Activated naive CD8-positive, alpha-beta T cell treated with anti-CD3 and anti-CD28 coated beads, Interleukin-2, amount 50 U/mL, for 16 hours (primary cell): ENCODE results near the gene RNF144A.
"Not testable (repeated sequence)": the region's sequence is repeated elsewhere in the genome, so short reads cannot be mapped to it uniquely, and the experiment has no call there.

Experiments
- DNase-seq: peaks from one replicate; pipeline ENCODE4 v3.0.0-alpha.2; 2020; ENCODE audit warnings: low read depth, low spot score

The RNF144A gene

DNA sequence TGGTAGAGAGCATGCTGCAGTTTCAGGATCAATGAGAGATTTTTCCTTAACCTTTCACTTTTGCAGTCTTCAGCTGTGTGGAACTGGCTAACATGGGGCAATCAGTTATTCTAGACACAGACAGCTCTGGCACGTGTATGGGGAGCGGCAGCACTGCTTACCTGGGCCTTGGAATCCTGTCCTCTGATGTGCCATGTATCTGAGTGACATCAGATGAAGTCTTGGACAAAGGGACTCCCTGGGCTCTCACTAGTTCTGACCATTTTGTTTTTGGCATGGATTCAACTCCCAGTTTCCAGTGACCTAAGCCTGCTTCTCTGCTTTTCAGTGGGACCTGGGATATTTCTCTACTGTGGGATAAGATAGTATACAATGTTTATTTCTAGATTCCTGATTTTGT is 54.3 kb downstream of the RNF144A start:
- no peak for DNase-seq

DNA sequence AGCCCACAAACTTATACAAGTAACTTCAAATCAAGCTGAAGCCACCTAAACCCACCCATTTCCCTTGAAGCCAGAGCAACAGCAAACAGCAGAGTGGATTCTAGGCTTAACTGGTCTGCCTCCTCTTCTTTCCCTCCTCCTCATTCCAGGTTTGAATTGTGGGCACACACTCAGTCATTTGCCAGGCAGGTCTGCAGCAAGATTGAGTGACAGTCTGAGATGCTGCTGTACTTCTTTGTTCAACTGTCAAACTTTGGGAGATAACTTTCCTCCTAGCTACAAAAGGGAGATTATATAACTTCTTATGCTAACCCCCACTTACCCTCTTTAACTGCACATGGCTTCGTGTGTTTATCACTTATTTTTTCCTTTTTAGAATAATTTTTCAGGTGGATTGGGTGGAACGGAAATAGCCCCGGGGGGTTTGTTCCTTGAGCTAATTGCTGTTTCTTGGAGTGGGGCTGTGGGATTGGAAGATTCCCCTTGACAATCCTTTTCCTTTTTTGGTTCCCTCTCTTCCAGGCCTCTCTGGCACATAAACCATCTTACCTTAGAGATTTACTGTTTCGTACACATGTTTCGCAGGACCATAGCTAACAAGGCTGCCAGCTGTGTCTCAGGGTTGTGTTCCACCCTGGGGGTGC is 55.0 kb downstream of the RNF144A start:
- DNase-seq: no peak

DNA sequence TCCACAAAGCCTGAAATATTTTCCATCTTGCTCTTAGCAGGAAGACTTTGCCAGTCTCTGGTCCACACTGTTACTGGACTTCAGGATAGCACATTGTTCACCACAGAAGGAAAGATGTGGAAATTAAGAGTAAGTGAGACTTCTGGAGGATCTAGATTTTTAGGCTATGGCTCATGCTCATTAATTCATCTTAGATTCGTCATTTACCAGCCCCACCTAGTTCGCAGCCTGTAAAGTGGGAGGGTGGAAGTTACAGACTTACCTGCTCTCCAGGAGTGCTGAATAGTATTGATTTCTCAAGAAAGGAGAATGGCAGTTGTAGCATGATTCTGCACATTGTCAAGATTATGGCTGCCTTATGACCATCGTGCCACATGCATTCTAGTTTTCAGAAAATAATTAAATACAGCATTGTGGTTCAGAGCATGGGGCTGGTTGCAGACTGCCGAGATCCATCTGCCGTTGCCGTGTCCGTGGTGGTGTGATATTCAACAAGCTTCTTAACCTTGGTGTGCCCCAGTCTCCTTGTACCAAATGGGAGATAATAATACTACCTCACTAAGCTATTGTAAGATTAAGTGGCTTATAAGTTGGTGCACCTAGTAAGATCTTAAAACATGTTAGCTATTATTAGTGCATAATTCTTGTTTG is 56.8 kb downstream of the RNF144A start:
- no peak for DNase-seq

DNA sequence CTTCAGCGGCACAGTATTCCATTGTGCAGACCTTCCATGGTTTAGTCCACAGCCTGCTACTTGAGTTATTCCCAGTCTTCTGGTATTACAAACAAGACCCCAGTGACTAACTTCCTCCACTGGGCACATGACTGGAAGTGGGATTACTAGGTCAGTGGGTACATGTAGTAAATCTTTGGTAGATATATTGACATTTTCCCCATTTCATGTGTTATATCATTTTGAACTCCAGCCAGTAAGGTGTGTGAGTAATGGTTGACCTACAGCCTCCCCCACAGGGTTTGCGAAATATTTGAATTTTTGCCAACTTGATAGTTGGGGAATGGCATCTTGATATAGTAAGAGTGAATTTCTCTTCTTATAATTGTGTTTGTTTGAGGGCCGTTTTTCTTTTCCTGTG is 58.8 kb downstream of the RNF144A start:
- no peak for DNase-seq

DNA sequence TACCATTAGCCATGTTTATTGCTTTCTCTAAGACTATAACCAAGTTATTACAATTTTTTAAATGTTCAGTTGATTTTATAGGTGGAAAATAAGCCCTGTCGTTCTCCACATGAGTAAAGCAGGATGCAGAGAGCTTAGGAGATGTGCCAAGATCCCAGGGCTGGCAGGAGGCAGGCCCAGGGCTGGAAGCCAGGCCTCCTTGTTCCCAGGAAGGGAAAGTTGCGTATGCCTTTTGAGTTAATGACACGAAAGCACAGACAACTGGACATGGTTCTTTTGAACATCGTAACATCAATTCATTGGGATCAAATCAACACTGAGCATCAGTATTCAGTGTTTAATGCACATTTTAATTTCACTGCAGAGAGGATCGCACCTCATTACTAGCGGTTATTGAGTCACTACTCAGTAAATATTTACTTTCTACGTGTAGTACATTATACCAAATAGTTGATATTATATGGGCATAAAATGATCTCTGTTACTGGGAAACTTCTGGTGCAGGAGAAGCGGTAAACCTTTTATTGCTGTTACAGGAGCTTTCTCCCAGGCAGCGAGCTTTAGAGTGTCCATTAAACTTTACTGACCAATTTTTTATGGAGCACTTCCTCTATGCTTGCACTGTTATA is 60.0 kb downstream of the RNF144A start:
- DNase-seq: no peak

DNA sequence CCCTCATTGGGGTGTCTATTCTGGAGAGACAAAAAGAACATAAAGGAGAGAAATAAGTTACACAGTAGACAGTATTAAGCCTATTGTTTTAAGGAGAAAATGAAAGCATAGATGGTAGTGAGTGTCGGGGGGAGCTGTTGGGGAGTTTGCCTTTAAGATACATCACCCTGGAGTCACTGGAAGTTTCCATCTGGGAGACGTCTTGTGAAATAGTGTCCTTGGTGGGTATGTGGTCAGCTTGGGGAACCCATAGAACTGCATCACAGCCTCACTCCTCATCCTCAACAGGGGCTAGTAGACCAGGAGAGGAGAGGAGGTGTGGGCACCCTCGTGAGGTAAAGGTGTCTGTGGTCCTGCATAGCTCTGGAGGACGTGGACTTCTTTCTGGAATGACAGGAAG is 60.6 kb downstream of the RNF144A start:
- DNase-seq: no peak

DNA sequence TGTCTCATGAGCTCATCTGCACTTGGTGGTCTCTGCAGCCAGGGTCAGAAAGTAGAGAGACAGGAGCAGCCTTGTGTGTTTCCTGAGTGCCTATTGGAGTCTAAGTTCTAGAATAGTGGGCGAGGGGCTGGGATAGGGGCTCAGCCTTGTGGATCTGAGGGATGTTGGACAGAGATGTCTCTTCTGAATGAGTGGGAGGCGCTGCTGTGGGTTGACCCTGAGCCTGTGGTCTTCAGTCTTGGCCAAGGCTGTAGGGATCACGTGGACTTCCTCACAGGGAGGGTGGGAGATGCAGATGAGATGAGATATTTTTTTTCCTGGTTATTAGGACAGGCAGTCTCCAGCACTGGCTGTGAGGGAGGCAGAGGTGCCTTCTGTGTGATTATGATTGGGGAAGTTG is 61.8 kb downstream of the RNF144A start:
- no peak for DNase-seq

DNA sequence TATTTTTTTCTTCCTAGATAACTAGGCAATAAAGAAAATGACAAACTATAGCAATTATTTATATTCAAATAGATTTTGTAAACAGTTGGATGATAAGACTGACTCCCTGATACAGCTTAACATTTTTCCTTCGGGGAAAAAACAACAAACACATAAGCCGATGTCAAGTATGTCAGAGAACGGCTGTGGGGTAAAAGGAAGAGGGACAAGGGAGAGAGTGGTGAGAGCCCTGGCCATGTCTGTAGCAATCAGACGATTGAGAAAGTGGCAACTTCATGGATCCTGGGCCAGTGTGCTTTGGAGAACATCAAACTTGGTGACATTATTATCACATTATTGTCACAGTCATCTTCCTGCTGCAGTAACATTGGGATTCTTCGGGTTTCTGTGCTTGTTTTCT is 65.2 kb downstream of the RNF144A start:
- no peak for DNase-seq

DNA sequence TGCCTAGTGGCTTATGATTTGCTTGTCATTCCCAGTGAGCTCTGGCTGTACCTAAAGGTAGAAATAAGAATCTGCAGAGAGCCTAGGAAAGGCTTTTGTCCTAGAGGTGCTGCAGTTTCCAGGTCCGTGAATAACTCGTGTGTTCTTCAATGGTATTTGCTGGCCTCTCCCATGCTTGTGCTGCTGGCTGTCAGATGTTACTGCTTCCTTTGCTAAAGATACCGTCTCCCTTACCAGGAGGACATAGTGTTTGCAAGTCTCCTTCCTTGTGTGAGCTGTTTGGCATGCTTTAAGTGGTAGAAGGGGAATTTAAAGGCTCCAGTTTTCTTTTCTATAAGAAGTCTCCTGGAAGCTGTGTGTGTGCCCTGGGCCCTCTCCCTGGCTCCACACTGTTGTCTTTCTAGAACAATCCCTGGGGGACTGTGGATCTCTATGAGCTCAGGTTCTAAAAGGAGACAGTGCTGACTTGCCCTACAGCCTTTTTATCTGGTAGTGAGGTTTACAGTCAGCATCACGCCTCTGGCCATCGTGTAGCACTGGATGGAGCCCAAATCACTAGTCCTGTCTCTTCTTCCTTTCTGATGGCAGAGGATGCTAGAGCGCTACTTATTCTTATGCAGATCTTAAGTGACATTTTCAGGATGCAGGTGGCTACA is 65.8 kb downstream of the RNF144A start:
- no peak for DNase-seq

DNA sequence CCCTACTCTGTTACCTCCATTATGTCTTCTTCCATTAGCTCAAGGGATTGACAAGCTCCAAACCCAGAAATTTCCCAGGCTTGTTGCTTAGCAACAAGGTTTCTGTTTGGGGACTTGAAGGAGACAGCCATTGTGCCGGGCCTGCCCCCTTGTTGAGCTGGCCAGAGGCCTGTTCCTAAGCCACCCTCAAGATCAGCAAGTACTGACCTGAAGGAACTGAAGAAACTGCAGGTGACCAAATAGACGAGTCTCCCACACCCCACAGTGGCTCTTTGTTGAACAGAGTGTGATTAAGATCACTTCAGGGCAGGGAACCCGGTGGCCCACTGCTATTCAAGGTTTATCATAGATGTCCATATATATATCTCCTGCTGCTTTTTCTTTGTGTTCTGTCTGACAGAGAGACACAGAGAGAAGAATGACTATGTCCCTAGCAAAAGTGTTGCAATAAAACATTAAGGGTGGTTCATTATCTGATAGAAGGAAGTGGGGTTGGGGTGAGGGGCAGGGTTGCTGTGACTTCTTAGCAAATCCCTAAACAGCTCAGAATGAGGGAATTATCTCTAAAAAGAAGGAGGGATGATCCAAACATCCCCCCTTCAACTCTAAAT is 69.2 kb downstream of the RNF144A start:
- no peak for DNase-seq

DNA sequence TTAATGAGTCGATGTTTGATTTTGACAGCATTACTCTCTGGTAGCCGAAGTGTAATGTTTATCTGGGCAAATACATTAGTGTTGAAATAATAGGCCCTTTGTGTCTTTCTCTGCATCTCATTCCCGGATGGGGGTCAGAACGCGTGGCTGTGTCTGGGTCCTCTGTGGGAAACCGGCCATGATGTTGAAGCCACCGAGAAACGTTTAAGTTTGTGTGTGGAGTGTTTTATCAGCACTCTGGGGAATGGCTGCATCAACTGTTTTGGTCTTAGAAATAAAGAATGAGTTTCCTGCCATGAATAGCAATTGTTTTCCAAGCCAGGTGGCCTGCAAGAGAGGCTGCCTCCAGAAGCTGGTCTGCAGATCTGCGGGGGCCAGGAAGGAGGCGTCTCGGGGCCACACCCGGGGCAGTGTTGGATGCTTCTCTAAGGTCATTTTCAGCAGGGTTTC is 69.7 kb downstream of the RNF144A start:
- DNase-seq: no peak

DNA sequence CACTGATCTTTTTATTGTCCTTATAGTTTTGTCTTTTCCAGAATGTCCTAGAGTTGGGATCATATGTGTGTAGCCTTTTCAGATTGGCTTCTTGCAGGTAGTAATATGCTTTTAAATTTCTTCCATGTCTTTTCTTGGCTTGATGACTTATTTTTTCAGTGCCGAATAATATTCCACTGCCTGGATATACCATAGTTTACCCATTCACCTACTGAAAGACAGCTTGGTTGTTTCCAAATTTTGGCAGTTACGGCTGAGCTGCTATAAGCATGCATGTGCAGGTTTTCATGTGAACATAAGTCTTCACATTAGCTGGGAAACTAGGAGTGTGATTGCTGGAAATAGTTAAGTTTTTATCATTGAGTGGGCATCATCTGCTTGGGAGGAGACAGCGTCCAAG is 73.7 kb downstream of the RNF144A start:
- no peak for DNase-seq

DNA sequence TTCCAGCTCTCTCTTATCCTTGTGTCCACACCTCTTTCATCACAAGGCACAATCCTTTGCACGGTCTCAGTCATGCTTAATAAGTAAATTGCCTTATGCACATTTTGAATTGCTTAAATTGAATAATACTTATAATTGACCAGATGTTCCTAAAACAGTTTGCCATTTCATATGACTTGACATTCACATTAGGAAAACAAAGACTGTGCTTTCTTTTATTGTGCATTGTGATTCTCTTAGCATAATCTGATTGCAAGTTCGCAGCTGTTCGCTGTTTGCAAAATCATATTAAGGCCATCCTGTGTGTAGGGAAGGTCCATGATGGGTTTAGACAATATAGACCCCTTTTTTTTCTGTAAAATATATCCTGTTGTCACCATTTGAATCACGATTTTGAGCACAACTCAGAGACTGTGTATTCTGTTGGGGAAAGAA is 75.6 kb downstream of the RNF144A start:
- DNase-seq: no peak

DNA sequence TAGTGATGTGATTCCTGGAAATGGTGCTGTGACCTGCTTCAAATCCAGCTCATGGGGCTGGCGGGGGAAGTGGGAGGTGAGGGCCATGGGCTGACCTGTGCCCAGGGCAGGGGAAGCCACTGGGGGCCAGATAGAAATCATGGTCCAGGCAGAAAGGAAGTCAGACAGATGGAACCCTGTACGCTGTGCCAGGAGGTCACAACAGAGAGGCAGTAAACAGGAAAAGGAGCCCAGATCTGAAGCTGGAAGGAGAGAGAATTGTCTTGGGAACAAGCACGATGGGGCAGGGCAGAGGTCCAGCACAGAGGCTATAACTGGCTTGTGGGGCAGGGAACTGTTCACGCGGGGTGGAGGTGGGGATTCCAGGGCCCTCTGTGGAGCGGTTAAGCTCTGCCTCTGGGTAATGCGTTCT is 76.0 kb downstream of the RNF144A start:
- DNase-seq: no peak

DNA sequence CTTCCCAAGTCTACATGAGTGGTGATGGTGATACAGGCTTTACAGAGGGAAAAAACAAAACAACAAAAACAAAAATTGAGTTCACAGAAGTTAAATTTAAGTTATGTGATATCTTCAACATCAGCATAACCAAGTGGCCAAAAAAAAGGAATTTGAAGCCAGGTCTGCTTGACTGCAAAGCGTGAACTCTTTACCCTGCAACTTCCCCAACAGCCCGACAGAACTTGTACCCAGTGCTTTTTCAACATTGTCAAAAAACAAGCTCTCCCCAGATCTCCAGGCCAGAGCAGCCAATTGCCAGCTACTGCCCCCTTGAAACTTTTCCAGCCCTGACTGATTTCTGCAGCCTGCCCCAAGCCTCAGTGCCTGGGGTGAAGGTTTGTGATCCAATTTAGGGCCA is 76.7 kb downstream of the RNF144A start:
- no peak for DNase-seq

DNA sequence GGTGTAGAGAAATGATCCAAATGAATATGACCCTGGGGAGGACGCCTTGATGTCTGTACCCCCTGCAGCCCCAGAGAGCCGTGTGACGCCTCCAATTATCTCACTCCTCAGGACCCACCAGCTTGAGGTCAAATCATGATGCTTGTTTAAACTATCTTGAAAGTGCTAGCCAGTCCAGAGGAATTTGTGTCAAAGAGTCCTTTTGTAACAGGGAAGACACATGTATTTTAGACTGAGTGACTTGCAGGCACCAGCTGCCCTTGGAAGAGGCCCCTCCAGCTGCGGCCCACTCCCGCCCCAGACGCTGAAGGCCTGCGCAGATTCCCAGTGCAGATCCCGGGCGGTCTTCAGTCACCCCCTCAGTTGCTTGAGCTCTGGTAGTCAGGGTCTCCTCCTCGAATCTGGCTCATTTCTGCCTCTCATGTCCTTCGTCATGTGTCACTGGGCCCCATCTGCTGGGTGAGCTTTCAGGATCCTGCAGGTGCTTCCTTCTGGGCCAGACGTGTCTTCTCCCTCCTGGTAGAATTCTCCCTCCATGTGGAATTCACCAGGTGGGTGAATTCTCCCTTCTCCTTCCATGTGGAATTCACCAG is 77.4 kb downstream of the RNF144A start:
- no peak for DNase-seq

DNA sequence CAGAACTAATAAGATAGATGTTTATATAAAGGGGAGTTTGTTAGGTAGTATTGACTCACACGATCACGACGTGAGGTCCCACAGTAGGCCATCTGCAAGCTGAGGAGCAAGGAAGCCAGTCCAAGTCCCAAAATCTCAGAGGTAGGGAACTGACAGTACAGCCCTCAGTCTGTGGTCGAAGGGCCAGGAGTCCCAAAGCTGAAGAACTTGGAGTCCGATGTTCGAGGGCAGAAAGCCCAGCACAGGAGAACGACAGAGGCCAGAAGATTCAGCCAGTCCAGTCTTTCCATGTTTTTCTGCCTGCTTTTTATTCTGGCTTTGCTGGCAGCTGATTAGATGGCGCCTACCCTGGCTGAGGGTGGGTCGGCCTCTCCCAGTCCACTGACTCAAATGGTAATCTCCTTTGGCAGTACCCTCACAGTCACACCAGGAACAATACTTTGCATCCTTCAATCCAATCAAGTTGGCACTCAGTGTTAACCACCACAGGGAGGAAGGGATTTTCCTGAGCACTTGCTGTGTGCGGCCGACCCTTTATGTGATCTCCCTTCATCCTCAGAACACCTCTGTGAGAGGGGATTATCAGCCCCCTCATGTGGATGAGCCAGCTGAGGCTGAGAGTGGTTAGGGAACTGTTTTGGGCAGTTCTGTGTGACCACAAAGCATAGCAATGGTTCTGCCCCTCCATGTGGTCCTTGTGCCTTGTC is 78.3 kb downstream of the RNF144A start:
- no peak for DNase-seq

DNA sequence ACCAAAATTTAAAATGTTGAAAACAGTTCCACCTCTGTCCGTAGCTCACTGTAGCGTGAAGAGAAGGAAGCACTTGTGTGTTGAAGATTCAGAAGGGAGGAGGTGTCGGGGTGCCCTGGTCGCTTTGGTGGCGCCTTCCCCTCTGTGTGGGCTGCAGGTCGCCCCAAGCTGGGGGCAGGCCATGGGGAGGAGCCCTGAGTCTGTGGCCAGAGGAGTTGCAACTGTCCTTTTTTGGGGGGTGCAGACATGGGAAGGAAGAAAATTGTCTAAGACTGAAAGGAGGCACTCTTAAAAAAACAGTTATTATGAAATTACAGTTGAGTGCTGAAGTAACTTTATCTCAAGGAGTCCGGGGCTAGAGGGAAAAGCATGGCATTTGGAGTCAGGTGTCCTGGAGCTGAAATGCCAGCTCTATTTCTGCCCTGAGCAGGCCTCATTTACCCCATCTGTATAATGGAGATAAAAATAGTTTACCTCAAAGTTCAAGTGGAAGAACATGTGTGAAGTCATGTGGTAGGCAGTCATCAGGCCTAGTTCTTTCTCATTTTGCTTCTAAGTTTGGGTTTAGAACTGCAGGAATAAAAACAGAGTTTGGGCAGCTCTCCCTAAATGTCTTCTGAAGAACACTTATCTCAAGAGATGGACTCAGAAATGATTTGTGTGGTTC is 82.1 kb downstream of the RNF144A start:
- DNase-seq: no peak

DNA sequence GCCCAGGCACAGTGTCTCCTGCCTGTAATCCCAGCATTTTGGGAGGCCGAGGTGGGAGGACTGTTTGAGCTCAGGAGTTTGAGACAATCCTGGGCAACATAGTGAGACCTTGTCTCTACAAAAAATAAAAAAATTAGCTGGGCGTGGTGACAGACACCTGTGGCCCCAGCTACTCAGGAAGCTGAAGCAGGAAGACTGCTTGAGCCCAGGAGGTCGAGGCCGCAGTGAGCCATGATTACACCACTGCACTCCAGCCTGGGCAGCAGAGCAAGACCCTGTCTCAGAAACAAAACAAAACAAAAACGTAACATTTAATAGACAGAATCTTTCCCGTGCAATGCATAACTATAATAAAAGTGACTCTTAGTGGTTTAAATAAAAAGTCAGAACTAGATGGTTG is 84.2 kb downstream of the RNF144A start:
- DNase-seq: not testable (repeated sequence)

DNA sequence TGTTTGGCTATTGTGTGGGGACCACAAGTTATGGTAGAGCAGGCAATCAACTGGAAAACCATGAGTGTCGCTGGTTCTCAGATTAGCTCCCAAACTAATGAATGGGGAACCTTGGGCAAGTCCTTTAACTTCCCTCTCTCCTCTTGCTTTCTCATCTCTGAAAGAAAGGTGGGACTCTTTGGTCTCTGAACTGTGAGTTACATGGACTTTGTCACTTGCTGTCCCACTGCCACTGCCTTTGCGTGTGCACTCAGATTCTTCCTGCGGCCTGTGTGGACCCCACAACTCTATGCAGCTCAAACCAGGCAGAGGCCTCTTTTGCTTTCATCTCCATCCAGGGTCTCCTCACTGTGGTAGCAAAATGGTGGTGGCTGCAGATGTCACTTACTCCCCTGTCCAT is 86.7 kb downstream of the RNF144A start:
- DNase-seq: no peak

DNA sequence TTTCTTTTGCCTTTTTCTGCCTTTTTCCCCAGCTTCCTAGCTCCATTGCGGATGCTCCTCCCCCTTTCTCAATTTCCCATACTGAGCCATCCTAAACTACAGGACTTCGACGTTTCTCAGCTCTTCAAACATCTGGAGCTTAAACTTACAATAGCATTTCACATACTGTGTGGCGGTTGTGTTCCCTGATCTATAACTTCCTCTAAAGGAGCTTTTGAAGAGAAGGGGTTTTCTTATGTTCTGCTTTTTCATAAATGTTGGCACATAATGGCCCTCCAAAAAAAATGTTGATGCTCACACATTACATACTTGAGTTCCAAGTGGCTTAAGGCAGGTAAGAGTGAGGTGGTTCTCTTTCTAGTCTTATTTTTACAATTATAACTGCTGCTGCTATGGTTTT is 87.4 kb downstream of the RNF144A start:
- DNase-seq: no peak
